Heart left ventricle (tissue), 16 donors: ENCODE results near the gene PRKAR1B. TPM values are rescaled to one million over a fixed set of nuclear protein-coding genes. Genes with fewer than 3 reads are reported as not detected.

Source experiments
- ATAC-seq, 4 donors: fragments of 200-7000 bp; cut with Tn5 transposase; one replicate each; pipeline ENCODE4 v1.9.1; 2020 to 2022; ENCODE audit warnings: moderate library complexity in 4 of 4, mild to moderate bottlenecking in 3 of 4, moderate number of reproducible peaks in 1 of 4
- DNase-seq, 5 donors: peaks; one replicate each; pipeline ENCODE4 v3.0.0-alpha.2; 2020
- H3K27ac ChIP-seq, 12 donors: fragments of 200-600 bp; sonication (generic) in 4 of 12; one replicate each; pipeline versions ENCODE4 v1.5.0 to v1.8.0; 2016 to 2022; ENCODE audit warnings: mild to moderate bottlenecking in 2 of 12
- H3K27me3 ChIP-seq, 9 donors: fragments of 200-600 bp; sonication (generic) in 2 of 9; one replicate each; pipeline versions ENCODE4 v1.5.1 to v1.8.0; 2016 to 2022; ENCODE audit warnings: mild to moderate bottlenecking in 3 of 9
- H3K36me3 ChIP-seq, 9 donors: fragments of 200-600 bp; sonication (generic) in 2 of 9; one replicate each; pipeline versions ENCODE4 v1.5.0 to v1.8.0; 2018 to 2022; ENCODE audit warnings: mild to moderate bottlenecking in 2 of 9
- H3K4me1 ChIP-seq, 12 donors: fragments of 200-600 bp; sonication (generic) in 4 of 12; one replicate each; pipeline versions ENCODE4 v1.5.0 to v1.8.0; 2016 to 2022; ENCODE audit warnings: mild to moderate bottlenecking in 3 of 12
- H3K4me3 ChIP-seq, 12 donors: fragments of 200-600 bp; sonication (generic) in 4 of 12; one replicate each; pipeline versions ENCODE4 v1.5.0 to v1.8.0; 2017 to 2022; ENCODE audit warnings: mild to moderate bottlenecking in 9 of 12, moderate library complexity in 4 of 12
- H3K9me3 ChIP-seq, 12 donors: fragments of 200-600 bp; sonication (generic) in 4 of 12; one replicate each; pipeline versions ENCODE4 v1.5.0 to v1.8.0; 2016 to 2022; ENCODE audit warnings: mild to moderate bottlenecking in 1 of 12
- POLR2A ChIP-seq, 2 donors: fragments of 450-650 bp; IDR thresholded peaks; one replicate each; pipeline ENCODE4 v1.6.1; 2017; ENCODE audit warnings: antibody characterized with exemption in 2 of 2, mild to moderate bottlenecking in 2 of 2, moderate library complexity in 2 of 2
- WGBS, 4 donors: extraction: QIAGEN DNeasy Blood & Tissue Kit in 2 of 4; methylation state at CpG; one replicate each; pipeline versions ENCODE4 v1.1.5 to v1.1.7; 2013 to 2018; 5-methylcytosine and 5-hydroxymethylcytosine counted together
- intact Hi-C, 10 donors: fragments of 100-400 bp; cut with DNase I; formaldehyde crosslinking; loops; one replicate each; pipeline versions ENCODE4 v1.11.1 to v1.14.2; 2022
- polyA plus RNA-seq, 2 donors: library from polyadenylated mRNA; stranded (reverse); fragments of 200-250 nt; gene quantifications; one replicate each; pipeline ENCODE4 v1.2.3, GENCODE V29; 2013
- total RNA-seq, 9 donors: library from RNA; depleted of rRNA in 2 of 9; stranded (reverse); fragments of >200 nt in 2 of 9; fragmentation: NEBNext Ultra II Directional in 3 of 9; extraction: Animal tissue kit (Norgen Biotek cat#: 25700) in 3 of 9; gene quantifications; one replicate each; pipeline versions ENCODE4 v1.1.0 to v1.2.4, GENCODE V29; 2016 to 2023
- TF ChIP-seq, protein P1 (sequence below), 12 donors: fragments of 200-600 bp; sonication (generic) in 4 of 12; IDR thresholded peaks; one replicate each; pipeline versions ENCODE4 v1.5.0 to v1.8.0; 2018 to 2022; ENCODE audit warnings: antibody characterized with exemption in 12 of 12, mild to moderate bottlenecking in 5 of 12
- donor health status: ischemic (EF 13 %, LVEDD 7.1; RV severe dilation, severe dysfunction).
- donor health status: healthy with polysubstance abuse.
- donor health status: DM: no; HTN: yes; CAD: no.
- donor health status: DM: no; HTN: no; CAD: no.
- donor health status: ischemic (EF 25% LVEDD 6.9; RV normal size, moderate dysfunction).
- donor health status: ischemic (EF 25% LVEDD 5.7; RV mildly dilated, moderate dysfunction).
- donor health status: healthy.
- donor health status: DM: yes; HTN: yes; CAD: no.
- donor health status: ischemic (EF 35%, LVEDD 5.7; RV mildly dilated, moderate dysfunction).
- donor health status: nonischemic (EF 11% LVEDD 7.7; RV severe dilation, severe dysfunction).
- donor health status: DM: yes; HTN: yes; CAD: no.
- donor health status: PGD.
- donor health status: ischemic (EF 29% LVEDD 5.4; RV normal size, mild dysfunction).
- donor health status: nonischemic (EF 23%, LVEDD 6.1; RV moderate dilation, normal function).

The PRKAR1B gene
- total and polyA plus RNA-seq, 11 donors, result 4.1 to 22.2 (median 17.9) TPM

DNA sequence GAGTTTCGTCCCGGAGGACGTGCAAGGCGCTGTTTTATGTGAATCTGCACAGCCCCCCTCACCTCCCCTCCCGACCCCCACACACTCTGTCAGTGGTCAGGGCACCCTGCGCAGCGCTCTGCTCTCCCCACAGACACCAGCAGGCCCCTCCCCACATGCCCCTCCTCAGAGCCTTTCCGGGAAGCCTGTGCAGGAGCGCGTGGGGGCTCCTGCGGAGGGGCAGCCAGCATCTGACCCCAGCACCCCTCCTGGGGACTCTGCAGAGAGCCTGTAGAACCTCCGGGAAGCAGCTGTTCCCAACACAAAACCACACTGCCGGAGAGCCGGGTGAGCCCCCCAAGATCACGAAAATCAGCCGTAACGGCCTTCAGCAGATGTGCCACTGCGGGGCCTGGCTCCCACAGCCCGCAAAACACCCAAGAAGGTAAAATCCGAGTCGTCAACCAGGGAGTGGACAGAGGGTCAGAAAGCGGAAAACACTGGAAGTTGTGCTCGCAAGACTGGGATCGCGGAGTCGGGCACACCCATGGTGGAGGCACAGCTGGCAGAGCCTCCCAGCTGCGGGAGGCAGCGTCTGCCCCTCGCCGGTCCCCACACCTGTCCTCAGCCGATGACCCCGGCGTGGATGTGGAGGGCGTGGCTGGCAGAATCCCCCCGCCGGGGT is 153.7 kb downstream of the PRKAR1B start:
- Histone ChIP-seq H3K36me3 (peaks cover 0 to 4% (median 0%) of the 10 kb centered on the region in 9 donors), H3K9me3 (no peaks in the 10 kb centered on the region), H3K4me1 (peaks cover 0 to 27% (median 10%) of the 10 kb centered on the region in 12 donors), H3K27me3 (no peaks in the 10 kb centered on the region), H3K27ac (peak overlapping the region in 1 of 12 donors; percentile 60), H3K4me3 (no peak overlapping the region)
- DNase-seq (peak in 1 of 5 donors; percentile 14), ATAC-seq (no peak)
- intact Hi-C loops, result no loop called here
- no peak for TF ChIP-seq POLR2A (IDR thresholded peaks at IDR 0.05)
- TF ChIP-seq, protein P1, sequence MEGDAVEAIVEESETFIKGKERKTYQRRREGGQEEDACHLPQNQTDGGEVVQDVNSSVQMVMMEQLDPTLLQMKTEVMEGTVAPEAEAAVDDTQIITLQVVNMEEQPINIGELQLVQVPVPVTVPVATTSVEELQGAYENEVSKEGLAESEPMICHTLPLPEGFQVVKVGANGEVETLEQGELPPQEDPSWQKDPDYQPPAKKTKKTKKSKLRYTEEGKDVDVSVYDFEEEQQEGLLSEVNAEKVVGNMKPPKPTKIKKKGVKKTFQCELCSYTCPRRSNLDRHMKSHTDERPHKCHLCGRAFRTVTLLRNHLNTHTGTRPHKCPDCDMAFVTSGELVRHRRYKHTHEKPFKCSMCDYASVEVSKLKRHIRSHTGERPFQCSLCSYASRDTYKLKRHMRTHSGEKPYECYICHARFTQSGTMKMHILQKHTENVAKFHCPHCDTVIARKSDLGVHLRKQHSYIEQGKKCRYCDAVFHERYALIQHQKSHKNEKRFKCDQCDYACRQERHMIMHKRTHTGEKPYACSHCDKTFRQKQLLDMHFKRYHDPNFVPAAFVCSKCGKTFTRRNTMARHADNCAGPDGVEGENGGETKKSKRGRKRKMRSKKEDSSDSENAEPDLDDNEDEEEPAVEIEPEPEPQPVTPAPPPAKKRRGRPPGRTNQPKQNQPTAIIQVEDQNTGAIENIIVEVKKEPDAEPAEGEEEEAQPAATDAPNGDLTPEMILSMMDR (IDR thresholded peaks at IDR 0.05), result no peak
- 95 to 96% (median 95%) methylated on average over 30 to 36 of the region's 36 CpGs for WGBS, 4 donors

DNA sequence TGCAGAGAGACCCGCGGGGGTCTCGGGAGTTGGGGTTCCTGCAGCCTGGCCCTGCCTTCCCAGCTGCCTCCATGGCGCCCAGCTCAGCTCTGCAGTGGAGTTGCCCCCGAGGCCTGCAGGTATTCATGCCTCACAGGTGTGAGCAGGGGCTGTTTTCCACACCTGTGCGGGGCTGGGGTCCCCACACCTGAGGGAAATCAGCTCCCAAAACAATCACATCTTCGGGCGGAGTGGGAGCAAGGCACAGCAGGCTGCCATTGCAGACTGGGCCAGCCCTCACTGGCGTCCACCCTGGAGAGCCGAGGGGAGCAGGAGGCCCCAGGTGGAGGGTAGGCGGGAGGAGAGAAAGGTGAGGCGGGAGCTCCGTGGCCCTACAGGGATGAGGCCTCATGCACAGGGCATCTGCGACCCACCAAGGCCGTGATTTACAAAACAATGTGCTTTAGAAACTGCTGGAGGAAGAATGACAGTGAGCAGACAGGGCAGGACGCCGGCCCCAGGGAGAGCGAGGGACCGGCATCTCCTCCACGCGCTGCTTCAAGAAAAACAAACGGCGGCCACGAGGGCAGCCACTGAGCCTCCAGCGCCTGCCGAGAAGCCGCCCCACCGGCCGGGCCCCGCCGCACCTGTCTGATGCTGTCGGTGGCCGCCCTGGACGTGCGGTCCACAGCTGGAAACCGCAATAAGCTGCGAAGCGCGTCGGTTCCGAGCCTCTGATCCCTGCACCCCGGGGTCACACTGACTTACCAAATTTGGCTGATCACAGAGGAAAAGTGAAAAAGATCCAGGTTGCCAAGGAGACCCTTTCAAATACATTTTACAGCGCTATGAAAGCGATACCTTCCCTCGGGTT is 154.4 kb downstream of the PRKAR1B start:
- Histone ChIP-seq H3K9me3 (no peaks in the 10 kb centered on the region), H3K27me3 (no peaks in the 10 kb centered on the region), H3K4me1 (peaks cover 0 to 35% (median 16%) of the 10 kb centered on the region in 12 donors), H3K27ac (no peak overlapping the region), H3K36me3 (peaks cover 0 to under 1% (median 0%) of the 10 kb centered on the region in 9 donors), H3K4me3 (no peak overlapping the region)
- DNase-seq, result peak in 1 of 5 donors; percentile 10
- no peak for ATAC-seq
- intact Hi-C loops, result no loop called here
- WGBS, 4 donors, result 91 to 92% (median 92%) methylated on average over 44 to 45 of the region's 45 CpGs
- no peak for TF ChIP-seq POLR2A (IDR thresholded peaks at IDR 0.05)
- TF ChIP-seq, protein P1 (IDR thresholded peaks at IDR 0.05), result no peak

DNA sequence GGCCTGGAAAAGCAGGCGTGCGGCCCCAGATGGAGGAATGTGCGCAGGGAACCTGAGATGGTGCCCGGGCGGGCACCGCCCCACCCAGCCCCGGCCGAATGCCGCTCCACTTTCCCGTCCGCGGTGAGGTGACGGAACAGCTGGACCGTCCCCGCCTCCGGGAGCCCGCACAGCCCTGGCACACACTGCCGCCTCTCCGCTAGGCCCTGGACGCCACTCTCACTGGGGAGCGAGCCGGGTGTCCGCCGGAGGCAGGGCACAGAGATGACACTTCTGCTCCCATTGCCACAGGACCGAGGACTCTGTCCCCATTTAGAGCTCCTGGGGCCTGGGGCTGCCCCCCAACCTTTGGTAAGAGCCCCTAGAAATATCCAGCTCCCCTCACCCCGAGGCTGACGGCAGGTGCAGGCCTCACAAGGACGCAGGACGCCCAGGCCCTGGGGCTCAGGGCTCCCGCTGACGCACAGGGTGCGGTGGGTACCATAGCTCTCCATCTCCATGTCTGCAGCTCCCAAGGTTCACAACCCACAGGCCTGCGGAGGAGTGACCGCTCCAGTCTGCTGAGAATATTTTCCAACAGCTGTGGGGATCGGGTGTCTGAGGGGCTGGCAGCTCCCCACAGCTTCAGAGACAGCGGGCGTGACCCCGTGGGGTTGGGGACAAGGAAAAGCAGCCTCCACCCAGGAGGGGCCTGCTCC is 155.2 kb downstream of the PRKAR1B start:
- H3K9me3 ChIP-seq, result no peaks in the 10 kb centered on the region
- peak in 1 of 5 donors; percentile 21 for DNase-seq
- H3K27me3 ChIP-seq, result no peaks in the 10 kb centered on the region
- WGBS, 4 donors, result 95 to 98% (median 98%) methylated on average over 27 to 38 of the region's 38 CpGs
- TF ChIP-seq, protein P1 (IDR thresholded peaks at IDR 0.05), result no peak
- TF ChIP-seq POLR2A (IDR thresholded peaks at IDR 0.05), result no peak
- H3K27ac ChIP-seq, result no peak overlapping the region
- intact Hi-C loops, result no loop called here
- no peak overlapping the region for H3K4me3 ChIP-seq
- ATAC-seq, result no peak
- H3K36me3 ChIP-seq, result no peaks in the 10 kb centered on the region
- peaks cover 0 to 35% (median 16%) of the 10 kb centered on the region in 12 donors for H3K4me1 ChIP-seq
